Left renal cortex interstitium (tissue), 4 donors: ENCODE data around the gene SLC31A1. TPM values are rescaled to one million over a fixed set of nuclear protein-coding genes. Genes with fewer than 3 reads are reported as not detected.

Experiments
- DNase-seq, 4 donors: peaks; one replicate each; pipeline ENCODE4 v3.0.0-alpha.2; 2013; ENCODE audit warnings: low read depth in 4 of 4, low spot score in 2 of 4, missing footprints in 1 of 4
- polyA plus RNA-seq, 4 donors: library from polyadenylated mRNA; unstranded; fragments of 120-200 nt; gene quantifications; one replicate each; pipeline ENCODE4 v1.2.1, GENCODE V29; 2013; ENCODE audit not compliant: insufficient read length in 4 of 4

The SLC31A1 gene
- polyA plus RNA-seq: 10 to 100 TPM; 19.7 to 27.2 (median 23.8) TPM

GRCh38 chr9:113221003-113221799, at the start of gene SLC31A1, which contains the start of gene FKBP15:
Gene SLC31A1, plus strand, starts transcription at chr9:113221544. Its CDS starts 34,605 bp downstream, at chr9:113256149.
Gene FKBP15, minus strand, starts transcription at chr9:113221277. Its CDS starts 34 bp downstream, at chr9:113221243.
- peak; percentile 91 to 99 (median 95) for DNase-seq

GRCh38 chr9:113173341-113173740, 48.0 kb upstream of the SLC31A1 start:
- no peak for DNase-seq

GRCh38 chr9:113176803-113177202, 44.5 kb upstream of the SLC31A1 start:
- DNase-seq: no peak

- no peak for DNase-seq
Observed at GRCh38 chr9:113177251-113177650, 44.1 kb upstream of the SLC31A1 start.

GRCh38 chr9:113178087-113178486, 43.3 kb upstream of the SLC31A1 start:
- DNase-seq: no peak

GRCh38 chr9:113179839-113180238, 41.5 kb upstream of the SLC31A1 start:
- no peak for DNase-seq

GRCh38 chr9:113181165-113181564, 40.2 kb upstream of the SLC31A1 start:
- no peak for DNase-seq

- no peak for DNase-seq
Observed at GRCh38 chr9:113183956-113184488, 37.3 kb upstream of the SLC31A1 start.

- no peak for DNase-seq
Observed at GRCh38 chr9:113184539-113184938, 36.8 kb upstream of the SLC31A1 start.

GRCh38 chr9:113185271-113185670, 36.1 kb upstream of the SLC31A1 start:
- no peak for DNase-seq

- no peak for DNase-seq
Observed at GRCh38 chr9:113186137-113186755, 35.1 kb upstream of the SLC31A1 start.

- no peak for DNase-seq
Observed at GRCh38 chr9:113187929-113188595, 33.3 kb upstream of the SLC31A1 start.

- DNase-seq: no peak
Observed at GRCh38 chr9:113192455-113192854, 28.9 kb upstream of the SLC31A1 start.

GRCh38 chr9:113199683-113200329, 21.5 kb upstream of the SLC31A1 start:
- no peak for DNase-seq

GRCh38 chr9:113205432-113205831, 15.9 kb upstream of the SLC31A1 start:
- no peak for DNase-seq

GRCh38 chr9:113205861-113206260, 15.5 kb upstream of the SLC31A1 start:
- no peak for DNase-seq

- no peak for DNase-seq
Observed at GRCh38 chr9:113210815-113211214, 10.5 kb upstream of the SLC31A1 start.

- no peak for DNase-seq
Observed at GRCh38 chr9:113215132-113215531, 6.2 kb upstream of the SLC31A1 start.

GRCh38 chr9:113216406-113216805, 4.9 kb upstream of the SLC31A1 start:
- DNase-seq: no peak

GRCh38 chr9:113219186-113219936, 2.0 kb upstream of the SLC31A1 start:
- no peak for DNase-seq
